Stimulated activated CD4-positive, alpha-beta T cell treated with anti-CD3 and anti-CD28 coated beads, Interleukin-1b, Interleukin-23, amount 100 ng/mL, for 48 hours (primary cell): ENCODE results near the gene KLHL18.
"Not testable (repeated sequence)": the region's sequence is repeated elsewhere in the genome, so short reads cannot be mapped to it uniquely, and the experiment has no call there.

Source experiments
- DNase-seq: peaks from one replicate; pipeline ENCODE4 v3.0.0-alpha.2; 2020

The KLHL18 gene

GRCh38 chr3:47276558-47276957 lies 6.2 kb upstream of the KLHL18 start:
- no peak for DNase-seq

DNA sequence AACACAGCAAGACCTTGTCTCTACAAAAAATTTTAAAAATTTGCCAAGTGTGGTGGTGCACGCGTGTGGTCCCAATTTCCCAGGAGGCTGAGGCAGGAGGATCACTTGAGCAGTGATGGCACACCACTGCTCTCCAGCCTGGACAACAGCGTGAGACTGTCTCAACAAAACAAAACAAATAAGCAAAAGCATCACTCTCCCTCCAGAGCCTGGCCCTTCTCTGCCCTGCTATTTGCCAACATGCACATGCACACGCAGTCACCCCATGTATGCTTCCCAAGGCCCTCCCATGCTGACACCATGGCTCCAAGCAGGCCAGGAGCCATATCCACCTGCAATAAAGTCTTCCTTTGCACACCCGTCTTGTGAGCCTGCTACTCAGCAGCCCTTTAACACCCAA lies 2.2 kb upstream of the KLHL18 start:
- DNase-seq, result no peak

DNA sequence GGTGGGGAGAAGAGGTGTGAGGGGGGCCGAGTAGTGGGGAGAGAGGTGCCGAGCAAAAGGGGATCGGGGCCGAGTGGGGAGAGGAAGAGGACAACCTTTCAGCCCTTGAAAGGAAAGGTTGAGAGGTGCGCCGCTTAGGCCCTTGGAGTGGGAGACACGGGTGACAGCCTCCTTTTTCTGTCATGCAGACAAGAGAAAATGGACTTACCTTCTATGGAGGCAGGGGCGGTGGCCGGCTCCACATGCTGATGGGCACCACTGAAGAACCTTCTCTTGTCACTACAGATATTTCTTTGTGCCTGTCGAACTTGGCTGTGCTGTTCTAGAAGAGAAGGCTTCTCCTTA lies 421 bp downstream of the KLHL18 start:
- peak; percentile 16 for DNase-seq

GRCh38 chr3:47283591-47284364 lies 1.0 kb downstream of the KLHL18 start:
- DNase-seq, result peak; percentile 47

GRCh38 chr3:47288966-47289910 lies 6.5 kb downstream of the KLHL18 start:
- no peak for DNase-seq

GRCh38 chr3:47291158-47291753 lies 8.5 kb downstream of the KLHL18 start:
- DNase-seq, result no peak

DNA sequence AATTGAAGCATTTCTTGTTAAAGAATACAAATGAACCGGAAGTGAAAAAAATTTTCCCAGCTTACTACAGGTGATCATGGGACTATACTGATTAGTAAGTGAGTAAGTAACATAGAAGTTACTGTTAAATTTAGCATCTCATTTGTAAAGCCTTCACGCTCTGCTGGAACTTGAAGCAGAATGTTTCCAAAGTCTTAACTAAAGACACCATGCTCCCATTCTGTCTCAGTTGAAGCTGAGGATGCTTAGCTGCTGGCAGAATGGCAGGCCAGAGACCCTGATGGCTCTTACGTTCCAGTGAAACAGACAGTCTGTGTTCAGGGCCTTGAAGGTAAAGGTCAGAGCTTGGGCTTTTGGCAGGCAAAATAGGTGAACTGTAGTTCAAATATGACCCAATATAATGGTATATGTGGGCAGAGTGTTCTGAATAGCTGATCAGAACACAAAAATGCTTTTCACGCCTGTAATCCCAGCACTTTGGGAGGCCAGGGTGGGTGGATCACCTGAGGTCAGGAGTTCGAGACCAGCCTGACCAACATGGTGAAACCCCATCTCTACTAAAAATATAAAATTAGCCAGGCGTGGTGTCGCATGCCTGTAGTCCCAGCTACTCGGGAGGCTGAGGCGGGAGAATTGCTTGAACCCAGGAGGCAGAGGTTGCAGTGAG lies 9.1 kb downstream of the KLHL18 start:
- not testable (repeated sequence) for DNase-seq

- no peak for DNase-seq
Observed at GRCh38 chr3:47293822-47294221, 11.1 kb downstream of the KLHL18 start.

DNA sequence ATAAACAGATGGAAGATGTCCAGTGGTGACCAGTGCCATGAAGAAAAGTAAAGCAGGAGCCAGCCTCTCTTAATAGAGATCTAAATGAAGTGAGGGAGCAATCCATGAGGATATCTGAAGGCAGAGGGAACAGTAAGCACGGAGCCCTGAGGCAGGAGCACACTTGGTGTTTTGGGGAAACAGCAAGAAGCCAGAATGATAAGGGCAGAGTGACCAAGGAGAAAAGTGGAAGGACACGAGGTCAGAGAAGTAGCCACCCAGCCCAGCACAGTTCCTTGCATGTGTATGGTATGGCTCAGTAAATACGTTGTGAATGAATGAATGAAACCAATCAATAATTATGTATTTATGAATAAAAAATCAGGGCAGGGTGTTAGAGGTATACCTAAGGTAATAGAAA lies 11.6 kb downstream of the KLHL18 start:
- no peak for DNase-seq

DNA sequence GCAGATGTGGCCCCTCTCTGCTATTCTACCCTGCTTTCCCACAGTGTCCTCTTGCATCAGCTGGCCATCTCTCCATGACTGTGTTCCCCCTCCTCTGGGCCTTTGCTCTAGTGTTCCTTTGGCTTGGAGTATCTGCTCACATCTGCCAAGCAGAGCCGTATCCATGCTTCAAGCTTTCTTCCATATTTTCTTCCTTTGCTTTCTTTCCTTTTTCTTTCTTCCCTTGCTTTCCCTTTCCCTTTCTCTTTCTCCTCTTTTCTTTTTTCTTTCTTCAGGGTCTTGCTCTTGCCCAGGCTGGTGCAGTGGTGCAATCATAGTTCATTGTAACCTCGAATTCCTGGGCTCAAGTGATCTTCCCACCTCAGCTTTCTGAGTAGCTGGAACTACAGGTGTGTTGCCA lies 12.6 kb downstream of the KLHL18 start:
- DNase-seq, result no peak

DNA sequence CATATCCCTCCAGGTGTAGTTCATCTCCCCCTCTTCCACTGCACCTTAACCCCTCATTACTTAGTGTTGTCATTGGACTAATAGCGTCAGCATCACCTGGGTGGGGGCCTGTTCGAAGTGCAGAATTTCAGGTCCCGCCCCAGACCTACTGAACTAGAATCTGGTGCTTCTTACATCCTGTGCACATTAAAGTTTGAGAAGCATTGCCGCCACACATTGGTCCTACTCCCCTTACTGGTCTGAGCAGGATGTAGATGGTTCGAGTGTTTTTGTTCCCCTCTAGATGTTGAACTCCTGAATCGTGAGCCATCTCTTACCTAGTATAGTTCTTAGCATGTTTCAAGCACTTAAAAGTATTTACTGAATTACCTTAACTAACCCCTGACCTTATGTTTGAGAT lies 13.2 kb downstream of the KLHL18 start:
- DNase-seq, result no peak

DNA sequence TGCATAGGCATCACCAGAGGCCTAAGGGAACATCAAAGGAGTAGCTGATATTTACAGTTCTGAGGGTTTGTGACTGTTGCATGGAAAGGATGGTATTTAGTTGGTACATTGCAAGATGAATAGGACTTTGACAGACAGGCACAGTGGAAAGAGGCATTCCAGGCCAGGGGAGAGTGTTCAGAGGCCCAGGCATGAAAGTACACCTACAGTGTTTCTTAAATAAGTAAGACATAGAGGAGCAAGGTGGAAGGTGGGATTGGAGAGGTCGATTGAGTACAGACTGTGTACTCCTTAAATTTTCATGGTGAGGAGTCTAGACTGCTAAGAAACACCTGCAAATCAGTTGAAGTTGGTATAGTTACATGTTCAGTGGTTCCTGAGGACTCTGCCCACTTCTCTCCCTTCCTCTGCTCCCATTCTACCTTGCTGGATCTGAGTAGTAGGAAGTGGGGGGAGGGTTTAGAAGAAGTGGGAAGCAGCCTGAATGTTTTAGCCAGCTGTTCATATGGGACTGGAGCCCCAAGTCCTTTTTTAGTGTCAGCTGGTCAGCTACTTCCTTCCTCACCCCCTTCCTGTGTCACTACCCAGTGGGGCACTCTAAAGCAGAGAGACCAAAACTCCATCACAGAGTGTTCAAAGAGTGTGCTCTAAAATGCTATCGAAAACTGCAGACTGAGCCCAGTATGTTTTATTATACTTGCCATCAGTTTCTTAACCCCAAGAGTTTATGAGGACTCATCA lies 14.0 kb downstream of the KLHL18 start:
- no peak for DNase-seq

- DNase-seq, result no peak
Observed at GRCh38 chr3:47298439-47298838, 15.7 kb downstream of the KLHL18 start.

DNA sequence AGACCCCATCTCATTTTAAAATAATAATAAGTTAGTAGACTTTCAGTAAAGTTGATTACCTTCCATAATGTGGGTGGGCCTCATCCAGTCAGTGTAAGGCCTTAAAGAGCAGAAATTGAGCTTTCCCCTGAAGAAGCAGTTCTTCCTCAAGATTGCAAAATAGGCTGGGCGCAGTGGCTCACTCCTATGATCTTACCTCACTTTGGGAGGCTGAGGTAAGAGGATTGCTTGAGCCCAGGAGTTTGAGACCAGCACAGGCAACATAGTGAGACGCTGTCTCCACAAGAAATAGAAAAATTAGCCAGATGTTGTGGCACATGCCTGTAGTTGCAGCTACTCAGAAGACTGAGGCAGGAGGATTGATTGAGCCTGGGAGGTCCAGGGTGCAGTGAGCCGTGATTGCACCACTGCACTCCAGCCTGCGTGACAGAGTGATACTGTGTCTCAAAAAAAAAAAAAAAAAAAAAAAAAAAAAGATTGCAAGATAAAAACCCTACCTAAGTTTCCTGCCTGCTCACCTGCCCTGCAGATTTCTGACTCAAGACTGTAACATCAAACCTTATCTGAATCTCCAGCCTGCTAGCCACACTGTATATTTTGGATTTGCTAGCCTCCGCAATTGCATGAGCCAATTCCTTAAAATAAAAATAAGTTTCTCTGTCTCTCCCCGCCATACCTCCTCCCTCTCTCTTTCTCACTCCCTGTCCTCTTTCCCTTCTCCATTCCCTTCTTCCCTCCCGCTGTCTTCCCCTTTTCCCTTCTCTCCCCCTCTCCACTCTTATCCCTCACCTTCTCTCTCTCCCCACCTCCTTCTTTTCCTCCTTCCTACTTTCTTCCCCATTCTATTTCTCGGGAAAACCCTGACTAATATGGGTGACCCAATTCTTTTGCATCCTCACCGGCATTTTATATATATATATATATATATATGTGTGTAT lies 16.9 kb downstream of the KLHL18 start:
- no peak for DNase-seq

GRCh38 chr3:47301456-47301855 lies 18.7 kb downstream of the KLHL18 start:
- DNase-seq, result no peak

GRCh38 chr3:47306022-47306421 lies 23.3 kb downstream of the KLHL18 start:
- DNase-seq, result no peak

DNA sequence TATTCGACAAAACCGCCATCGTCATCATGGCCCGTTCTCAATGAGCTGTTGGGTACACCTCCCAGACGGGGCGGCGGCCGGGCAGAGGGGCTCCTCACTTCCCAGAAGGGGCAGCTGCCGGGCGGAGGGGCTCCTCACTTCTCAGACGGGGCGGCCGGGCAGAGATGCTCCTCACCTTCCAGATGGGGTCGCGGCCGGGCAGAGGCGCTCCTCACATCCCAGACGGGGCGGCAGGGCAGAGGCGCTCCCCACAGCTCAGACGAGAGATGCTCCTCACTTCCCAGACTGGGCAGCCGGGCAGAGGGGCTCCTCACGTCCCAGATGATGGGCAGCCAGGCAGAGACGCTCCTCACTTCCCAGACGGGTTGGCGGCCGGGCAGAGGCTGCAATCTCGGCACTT lies 26.5 kb downstream of the KLHL18 start:
- DNase-seq, result not testable (repeated sequence)

- no peak for DNase-seq
Observed at GRCh38 chr3:47310391-47310790, 27.6 kb downstream of the KLHL18 start.

GRCh38 chr3:47313341-47314055 lies 30.8 kb downstream of the KLHL18 start:
- DNase-seq, result no peak

- DNase-seq, result no peak
Observed at GRCh38 chr3:47314056-47314764, 31.5 kb downstream of the KLHL18 start.
